GM19351 (cell line): ENCODE results near the gene KCTD8.

Experiments
- ATAC-seq: cut with Tn5 transposase; IDR thresholded peaks from one replicate; pipeline ENCODE4 v1.9.1; 2021; ENCODE audit warnings: mild to moderate bottlenecking, moderate library complexity; ENCODE audit not compliant: unreplicated experiment

KCTD8 gene

GRCh38 chr4:44448521-44449461 is at the start of gene KCTD8:
KCTD8 (minus strand) TSS chr4:44448809.
- ATAC-seq: peak; percentile 97

DNA sequence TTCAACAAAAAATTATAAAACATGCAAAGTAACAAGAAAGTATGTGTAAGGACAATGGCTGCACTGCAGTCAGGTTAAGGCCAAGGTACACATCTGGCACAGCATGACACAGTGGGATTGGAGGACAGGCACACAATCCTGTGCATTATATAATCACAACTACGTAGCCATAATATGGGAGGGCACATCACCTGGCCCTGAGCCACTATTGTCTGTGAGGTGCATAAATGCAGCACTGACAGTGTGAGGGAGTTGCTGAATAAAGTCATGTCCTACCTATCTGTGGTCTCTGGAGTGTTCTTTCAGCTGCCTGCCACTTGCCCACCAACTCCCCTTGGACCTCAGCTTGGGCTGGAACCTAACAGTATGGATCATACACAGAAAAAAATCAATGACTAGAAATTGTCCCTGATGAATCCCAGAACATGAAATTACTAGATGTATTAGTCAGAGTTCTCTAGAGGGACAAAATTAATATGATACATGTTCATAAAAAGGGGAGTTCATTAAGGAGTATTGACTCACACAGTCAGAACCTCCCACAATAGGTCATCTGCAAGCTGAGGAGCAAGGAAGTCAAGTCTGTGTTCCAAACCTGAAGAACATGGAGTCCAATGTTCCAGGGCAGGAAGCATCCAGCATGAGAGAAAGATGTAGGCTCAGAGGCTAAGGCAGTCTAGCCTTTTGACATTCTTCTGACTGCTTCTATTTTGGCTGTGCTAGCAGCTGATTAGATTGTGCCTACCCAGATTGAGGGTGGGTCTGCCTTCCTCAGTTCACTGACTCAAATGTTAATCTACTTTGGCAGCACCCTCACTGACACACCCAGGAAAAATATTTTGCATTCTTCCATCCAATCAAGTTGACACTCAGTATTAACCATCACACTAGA is 46.4 kb upstream of the KCTD8 start:
- ATAC-seq: no peak

DNA sequence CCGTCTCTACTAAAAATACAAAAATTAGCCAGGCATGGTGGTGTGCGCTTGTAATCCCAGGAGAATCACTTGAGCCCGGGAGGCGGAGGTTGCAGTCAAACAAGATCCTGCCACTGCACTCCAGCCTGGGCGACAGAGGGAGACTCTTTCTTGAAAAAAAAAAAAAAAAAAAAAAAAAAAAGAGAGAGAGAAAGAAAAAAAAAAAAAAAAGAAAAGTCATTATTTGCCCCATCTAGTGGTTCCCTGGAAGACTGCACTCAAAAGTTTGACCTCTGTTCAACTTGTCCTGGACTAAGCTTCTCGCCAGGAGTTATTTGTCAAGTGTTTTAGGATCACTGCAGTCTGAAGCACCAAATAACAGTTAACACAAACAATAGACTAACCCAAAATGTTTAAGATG is 45.3 kb upstream of the KCTD8 start:
- ATAC-seq: peak; percentile 71

DNA sequence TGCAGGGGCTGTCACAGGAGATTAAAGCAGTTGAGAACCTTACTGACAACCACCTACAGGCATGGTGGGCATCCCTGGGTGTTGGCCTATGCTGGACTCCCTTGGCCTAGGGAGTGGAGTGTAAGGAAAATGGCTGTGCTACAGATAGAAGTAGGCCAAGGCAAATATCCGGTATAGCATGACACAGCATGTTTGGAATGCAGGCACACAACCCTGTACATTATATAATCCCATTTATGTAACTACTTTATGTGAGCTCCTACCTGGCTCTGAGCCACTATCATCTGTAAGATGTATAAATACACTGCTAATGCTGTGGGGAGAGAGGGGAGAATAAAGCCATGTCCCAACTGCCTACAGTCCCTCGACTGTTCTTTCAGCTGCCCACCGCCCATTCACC is 38.7 kb upstream of the KCTD8 start:
- no peak for ATAC-seq

DNA sequence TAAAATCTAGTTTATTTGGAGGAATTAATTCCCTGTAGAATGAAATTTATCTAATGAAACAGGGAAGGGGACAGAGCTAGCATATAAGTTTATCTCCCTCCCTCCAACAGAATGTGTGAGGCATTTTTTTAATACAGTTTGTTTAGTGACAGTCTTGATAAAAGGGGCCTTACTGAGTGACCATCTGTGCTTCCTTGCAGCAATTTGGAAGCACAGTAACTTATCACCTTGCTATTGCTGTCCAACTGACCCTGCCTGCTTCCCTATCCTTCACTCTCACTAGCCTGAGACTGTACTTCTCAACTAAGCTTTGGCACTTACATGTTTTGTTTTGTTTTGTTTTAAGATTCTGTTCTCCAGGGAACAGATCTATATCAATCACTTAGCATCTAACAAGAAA is 31.1 kb upstream of the KCTD8 start:
- ATAC-seq: no peak

DNA sequence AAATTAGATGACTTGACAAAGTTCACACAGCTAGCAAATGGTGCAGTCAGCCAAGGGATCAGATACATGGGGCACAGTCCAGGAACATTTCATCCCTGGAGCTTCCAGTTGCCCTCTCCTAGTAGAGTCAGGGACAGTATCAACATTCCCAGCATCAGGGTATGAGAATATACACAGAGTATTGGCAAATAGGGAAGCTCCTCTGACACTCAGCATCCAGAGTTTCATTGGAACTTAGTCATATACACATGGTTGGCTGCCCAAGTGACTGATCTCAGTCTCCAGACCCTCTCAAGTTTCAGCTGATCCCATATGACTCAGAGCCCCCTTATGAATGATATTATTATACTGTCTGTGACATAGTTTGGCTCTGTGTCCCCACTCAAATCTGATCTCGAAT is 13.7 kb upstream of the KCTD8 start:
- no peak for ATAC-seq

DNA sequence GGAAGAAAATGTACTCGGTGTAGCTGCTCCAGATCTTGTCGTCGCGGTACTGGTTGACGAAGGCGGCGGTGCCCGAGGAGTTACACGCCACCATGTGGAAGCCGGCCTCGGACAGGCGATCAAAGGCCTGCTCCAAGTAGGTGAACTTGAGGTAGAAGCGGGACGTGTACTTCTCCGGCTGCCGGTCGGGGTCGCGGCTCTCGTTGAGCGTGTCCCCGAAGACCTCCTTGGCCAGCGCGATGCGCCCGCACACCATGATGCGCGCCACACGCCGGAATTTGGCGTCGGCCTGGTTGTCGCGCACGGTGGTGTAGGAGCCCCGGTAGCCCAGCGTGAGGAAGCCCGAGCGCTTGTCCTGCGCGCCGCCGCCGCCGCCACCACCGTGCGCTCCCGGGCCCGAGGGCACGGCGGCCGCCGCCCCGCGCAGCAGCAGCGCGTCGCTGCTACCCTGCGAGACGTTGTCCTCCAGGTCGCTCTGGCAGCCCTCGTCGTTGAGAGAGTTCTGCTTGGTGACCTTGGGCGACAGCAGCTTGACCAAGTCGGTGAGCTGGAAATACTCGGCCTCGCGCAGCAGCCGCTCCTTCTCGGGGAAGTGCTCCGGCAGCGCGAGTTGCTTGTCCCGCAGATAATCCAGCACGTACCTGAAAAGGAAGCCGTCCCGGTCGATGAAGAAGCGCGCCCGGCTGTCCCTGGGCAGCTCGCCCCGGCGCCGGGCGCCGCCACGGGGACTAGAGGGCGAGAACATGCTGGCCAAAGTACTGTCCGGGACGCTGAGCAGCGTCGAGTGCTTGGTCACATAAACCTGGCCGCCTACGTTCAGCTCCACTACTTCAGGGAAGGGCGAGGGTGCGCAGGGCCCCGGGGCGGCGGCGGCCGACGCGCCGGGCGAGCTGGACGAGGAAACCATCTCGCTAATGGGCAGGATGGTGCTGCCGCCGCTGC is 775 bp downstream of the KCTD8 start:
- ATAC-seq: peak; percentile 8

GRCh38 chr4:44446801-44447562 is 1.6 kb downstream of the KCTD8 start:
- no peak for ATAC-seq

DNA sequence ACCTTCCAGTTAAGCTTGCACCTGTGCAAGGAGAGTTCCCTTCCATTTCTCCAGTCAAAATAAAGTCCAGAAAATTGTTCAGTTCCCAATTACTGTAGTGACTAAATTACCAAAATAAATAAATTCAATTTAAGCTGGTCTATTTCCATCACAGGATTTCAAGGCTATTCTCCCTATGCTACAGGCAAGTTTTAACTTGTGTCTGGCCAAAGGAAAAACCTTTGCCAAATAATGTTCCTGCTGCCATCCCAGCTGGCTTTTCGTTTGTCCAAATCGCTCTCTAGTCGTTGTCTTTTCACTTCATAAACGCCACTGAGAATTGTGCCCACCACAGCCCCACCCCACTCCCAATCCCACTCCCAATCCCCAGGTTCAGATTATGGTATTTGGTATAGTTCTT is 2.4 kb downstream of the KCTD8 start:
- ATAC-seq: no peak

- no peak for ATAC-seq
Observed at GRCh38 chr4:44438687-44439086, 9.9 kb downstream of the KCTD8 start.

DNA sequence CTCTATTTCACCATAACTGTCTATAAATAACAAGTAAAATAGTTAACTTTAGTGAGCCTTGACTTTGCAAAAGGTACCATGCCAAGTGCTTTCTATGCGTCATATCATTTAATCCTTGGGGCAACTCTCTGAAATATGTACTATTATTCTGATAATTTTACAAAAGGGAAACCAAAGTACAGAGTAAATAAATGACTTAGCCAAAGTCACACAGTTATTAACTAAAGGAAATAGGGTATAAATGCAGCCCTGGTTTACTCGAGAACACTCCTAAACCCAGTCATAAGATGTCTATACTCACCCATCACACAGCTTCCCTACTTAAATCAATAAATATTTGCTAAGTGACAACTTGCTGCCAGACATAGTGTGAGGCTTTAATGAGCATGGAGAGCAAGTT is 14.4 kb downstream of the KCTD8 start:
- no peak for ATAC-seq

GRCh38 chr4:44425614-44426208 is 22.9 kb downstream of the KCTD8 start:
- no peak for ATAC-seq

GRCh38 chr4:44422912-44423311 is 25.7 kb downstream of the KCTD8 start:
- ATAC-seq: no peak

DNA sequence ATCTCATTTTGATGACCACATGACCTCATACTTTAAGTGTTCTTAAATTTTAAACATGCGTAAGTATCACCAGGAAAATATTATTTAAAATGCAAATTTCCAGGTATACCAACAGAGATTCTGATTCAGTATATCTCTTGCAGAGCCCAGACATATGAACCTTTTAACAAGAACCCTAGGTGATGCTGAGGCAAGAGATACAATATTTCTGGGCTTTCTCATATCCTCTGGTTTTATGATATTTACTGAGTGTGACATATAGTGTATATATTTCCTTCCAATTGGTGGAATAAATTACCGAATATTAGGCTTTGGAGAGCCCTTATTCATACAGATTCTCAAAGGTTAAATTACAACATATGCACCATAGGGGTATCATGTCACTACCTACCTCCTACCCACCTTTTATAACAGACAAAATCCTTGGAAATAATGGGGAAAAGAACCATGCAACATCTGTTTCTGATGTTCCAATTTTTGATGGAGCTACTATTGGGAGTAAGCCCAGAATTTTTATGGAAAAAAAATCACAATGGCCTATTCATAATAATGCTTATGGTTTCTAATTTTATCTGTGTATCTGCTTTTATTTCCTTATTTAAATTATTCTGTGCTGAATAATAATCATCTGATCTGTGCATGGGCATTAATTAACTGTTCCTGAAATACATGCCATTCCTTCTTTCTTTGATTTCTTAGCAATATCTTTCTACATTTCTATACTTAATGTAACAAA is 27.1 kb downstream of the KCTD8 start:
- no peak for ATAC-seq

- ATAC-seq: no peak
Observed at GRCh38 chr4:44415251-44415650, 33.4 kb downstream of the KCTD8 start.

DNA sequence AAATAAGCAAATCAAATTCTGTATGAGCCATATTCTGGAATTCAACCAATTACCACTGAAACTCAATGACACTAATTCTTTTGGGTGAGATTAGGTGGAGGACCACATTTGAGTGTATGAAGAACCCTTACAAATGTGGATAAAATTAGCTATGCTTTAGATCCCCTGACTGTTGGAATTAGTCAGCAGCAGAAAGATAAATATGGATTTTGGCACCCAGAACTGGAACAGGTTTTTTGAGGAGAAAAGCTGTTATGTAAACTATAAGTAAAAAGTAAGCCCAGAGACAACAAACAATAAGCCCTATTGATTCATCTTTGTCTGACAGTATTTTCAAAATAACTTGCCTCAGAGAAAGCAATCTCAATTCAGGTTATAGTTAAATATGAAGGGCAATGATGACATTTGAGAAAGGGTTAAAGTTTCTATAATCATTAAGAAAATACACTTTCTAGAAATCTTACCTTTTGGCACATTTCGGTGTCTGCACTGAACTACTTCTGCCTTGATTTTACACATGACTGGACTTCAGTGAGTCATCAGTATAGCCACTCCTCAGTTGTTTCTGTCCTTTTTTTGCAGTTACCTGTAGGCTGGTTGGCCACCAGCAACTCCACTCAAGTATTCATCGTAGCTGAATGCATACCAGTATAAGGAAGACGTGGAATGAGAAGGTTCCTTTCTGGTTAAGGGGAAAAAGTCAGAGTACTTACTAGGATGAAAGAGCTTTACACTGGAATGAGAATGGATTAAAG is 80.0 kb downstream of the KCTD8 start:
- ATAC-seq: no peak

- ATAC-seq: no peak
Observed at GRCh38 chr4:44354172-44354571, 94.4 kb downstream of the KCTD8 start.

DNA sequence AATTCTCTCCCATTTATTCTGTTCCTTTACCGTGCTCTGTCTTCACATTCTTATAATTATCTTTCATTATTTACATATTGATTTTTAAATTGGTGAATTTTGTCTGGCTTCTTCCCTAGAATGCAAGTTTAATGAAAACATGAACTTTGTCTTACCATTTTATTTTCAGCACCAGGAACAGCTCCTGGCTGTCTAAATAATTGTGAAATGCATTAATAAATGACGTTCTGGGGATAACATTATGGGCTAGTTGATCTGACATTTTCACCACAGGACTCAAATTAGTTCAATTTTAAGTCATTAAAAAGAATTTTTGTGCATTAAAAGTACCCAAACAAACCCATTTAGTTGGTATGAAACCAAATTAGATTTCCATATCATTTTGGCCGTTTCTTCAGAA is 97.5 kb downstream of the KCTD8 start:
- ATAC-seq: no peak
